ENCODE data around the gene PKMYT1.
A peak's percentile ranks its signal among the peaks of the same experiment; 100 is the strongest.
"Not testable (repeated sequence)": the region's sequence is repeated elsewhere in the genome, so short reads cannot be mapped to it uniquely, and the experiment has no call there.

The PKMYT1 gene

GRCh38 chr16:2955779-2956578, 24.3 kb downstream of the PKMYT1 start:
- peak; percentile 86 for DNase-seq

- no peak for DNase-seq
Measured at GRCh38 chr16:2955438-2955778, 24.8 kb downstream of the PKMYT1 start.

- no peak for DNase-seq
Measured at GRCh38 chr16:2954656-2955381, 25.4 kb downstream of the PKMYT1 start.

- no peak for DNase-seq
Measured at GRCh38 chr16:2953706-2954627, 26.3 kb downstream of the PKMYT1 start.

- DNase-seq, result no peak
Measured at GRCh38 chr16:2952679-2953078, 27.6 kb downstream of the PKMYT1 start.

- DNase-seq, result no peak
Measured at GRCh38 chr16:2950773-2951172, 29.5 kb downstream of the PKMYT1 start.

GRCh38 chr16:2950353-2950724, 29.9 kb downstream of the PKMYT1 start:
- no peak for DNase-seq

GRCh38 chr16:2949705-2950352, 30.4 kb downstream of the PKMYT1 start:
- no peak for DNase-seq

GRCh38 chr16:2948807-2949704, 31.2 kb downstream of the PKMYT1 start:
- DNase-seq, result no peak

- no peak for DNase-seq
Measured at GRCh38 chr16:2946649-2947048, 33.6 kb downstream of the PKMYT1 start.

GRCh38 chr16:2943716-2944115, 36.5 kb downstream of the PKMYT1 start:
- not testable (repeated sequence) for DNase-seq

- no peak for DNase-seq
Measured at GRCh38 chr16:2942045-2942444, 38.2 kb downstream of the PKMYT1 start.

- DNase-seq, result no peak
Measured at GRCh38 chr16:2939968-2940367, 40.3 kb downstream of the PKMYT1 start.

- no peak for DNase-seq
Measured at GRCh38 chr16:2938206-2938605, 42.0 kb downstream of the PKMYT1 start.

GRCh38 chr16:2937170-2937569, 43.1 kb downstream of the PKMYT1 start:
- DNase-seq, result no peak

- DNase-seq, result no peak
Measured at GRCh38 chr16:2936436-2937011, 43.7 kb downstream of the PKMYT1 start.

GRCh38 chr16:2934450-2934849, 45.8 kb downstream of the PKMYT1 start:
- no peak for DNase-seq

GRCh38 chr16:2933701-2934100, 46.5 kb downstream of the PKMYT1 start:
- no peak for DNase-seq

GRCh38 chr16:2933136-2933535, 47.1 kb downstream of the PKMYT1 start:
- DNase-seq, result no peak

- DNase-seq, result not testable (repeated sequence)
Measured at GRCh38 chr16:2931231-2931914, 48.9 kb downstream of the PKMYT1 start.

- DNase-seq, result no peak
Measured at GRCh38 chr16:2930236-2930635, 50.0 kb downstream of the PKMYT1 start.
